ENCODE data around the gene ARMC9. TPM values are rescaled to one million over a fixed set of nuclear protein-coding genes. Genes with fewer than 3 reads are reported as not detected.

ARMC9 gene
- total and polyA plus RNA-seq, 2 donors (not counting 3 experiments of a cell fraction or from before 2014, with no cell fraction given) = 16.4 to 24.2 TPM

GRCh38 chr2:231380307-231380706 is 181.9 kb downstream of the ARMC9 start:
- dilution Hi-C loops (cut with MboI; ENCODE audit: extremely low pct_ligation_motif_present, low sequenced_read_pairs) = no loop called here
- POLR2A ChIA-PET = no interaction called here
- CTCF ChIA-PET = no interaction called here

More at GRCh38 chr2:231380307-231380706, 181.9 kb downstream of the ARMC9 start:
- Histone ChIP-seq H3K9ac (replicated peaks; ENCODE audit: extremely low read depth, insufficient read depth, low read length) (no peak overlapping the region), H3K79me2 (ENCODE audit: control insufficient read depth, insufficient read depth, low read length) (no peaks in the 10 kb centered on the region), H3K9me3 (replicated peaks; ENCODE audit: control insufficient read depth, insufficient read depth, low read length) (no peaks in the 10 kb centered on the region), H3K9me1 (replicated peaks; ENCODE audit: control insufficient read depth, extremely low read depth, insufficient read depth, low read length) (no peaks in the 10 kb centered on the region), H4K20me1 (replicated peaks; ENCODE audit: control insufficient read depth, extremely low read depth, insufficient read depth, low read length) (no peaks in the 10 kb centered on the region), H3K27ac (ENCODE audit: insufficient read depth, low read depth, low read length) (no peak overlapping the region), H3K4me2 (ENCODE audit: insufficient read depth, low read length) (no peak overlapping the region), H3K27me3 (ENCODE audit: control insufficient read depth in 2 of 2, insufficient read depth in 2 of 2, low read length in 2 of 2) (peaks cover 0 to 2% of the 10 kb centered on the region in 2 experiments), H3K4me3 (replicated peaks in 1 of 3; ENCODE audit: insufficient read depth in 1 of 3, low read depth in 1 of 3, low read length in 3 of 3) (no peak overlapping the region), H3K4me1 (ENCODE audit: control insufficient read depth, extremely low read depth, insufficient read depth, low read length) (no peaks in the 10 kb centered on the region), H3K36me3 (ENCODE audit: control insufficient read depth in 2 of 2, extremely low read depth in 1 of 2, insufficient read depth in 2 of 2, low read length in 2 of 2) (no peaks in the 10 kb centered on the region), H2AFZ (ENCODE audit: low read depth, low read length) (no peak overlapping the region)
- no TSS peak for BruUV-seq (replicated peaks)
- FAIRE-seq = no peak
- TF ChIP-seq POLR2AphosphoS5 (IDR thresholded peaks at IDR 0.05; ENCODE audit: insufficient read depth, low read depth, low read length) (no peak), EZH2 (IDR thresholded peaks at IDR 0.05; ENCODE audit: borderline replicate concordance, low read depth, low read length, severe bottlenecking) (no peak), GATA2 (IDR thresholded peaks at IDR 0.05; ENCODE audit: insufficient read depth, insufficient read length, low read depth, low read length) (no peak), JUN (IDR thresholded peaks at IDR 0.05; ENCODE audit: borderline replicate concordance, insufficient read depth, insufficient read length, low read depth) (no peak), MYC (IDR thresholded peaks at IDR 0.05; ENCODE audit: low read depth, low read length) (no peak), FOS (IDR thresholded peaks at IDR 0.05; ENCODE audit: borderline replicate concordance, insufficient read depth, low read length) (no peak), POLR2A (IDR thresholded peaks at IDR 0.05; ENCODE audit: low read depth, low read length) (no peak)
- TF ChIP-seq, protein P1, sequence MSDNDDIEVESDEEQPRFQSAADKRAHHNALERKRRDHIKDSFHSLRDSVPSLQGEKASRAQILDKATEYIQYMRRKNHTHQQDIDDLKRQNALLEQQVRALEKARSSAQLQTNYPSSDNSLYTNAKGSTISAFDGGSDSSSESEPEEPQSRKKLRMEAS (IDR thresholded peaks at IDR 0.05; ENCODE audit: insufficient read depth, insufficient read length) = no peak
- TF ChIP-seq, protein P2, sequence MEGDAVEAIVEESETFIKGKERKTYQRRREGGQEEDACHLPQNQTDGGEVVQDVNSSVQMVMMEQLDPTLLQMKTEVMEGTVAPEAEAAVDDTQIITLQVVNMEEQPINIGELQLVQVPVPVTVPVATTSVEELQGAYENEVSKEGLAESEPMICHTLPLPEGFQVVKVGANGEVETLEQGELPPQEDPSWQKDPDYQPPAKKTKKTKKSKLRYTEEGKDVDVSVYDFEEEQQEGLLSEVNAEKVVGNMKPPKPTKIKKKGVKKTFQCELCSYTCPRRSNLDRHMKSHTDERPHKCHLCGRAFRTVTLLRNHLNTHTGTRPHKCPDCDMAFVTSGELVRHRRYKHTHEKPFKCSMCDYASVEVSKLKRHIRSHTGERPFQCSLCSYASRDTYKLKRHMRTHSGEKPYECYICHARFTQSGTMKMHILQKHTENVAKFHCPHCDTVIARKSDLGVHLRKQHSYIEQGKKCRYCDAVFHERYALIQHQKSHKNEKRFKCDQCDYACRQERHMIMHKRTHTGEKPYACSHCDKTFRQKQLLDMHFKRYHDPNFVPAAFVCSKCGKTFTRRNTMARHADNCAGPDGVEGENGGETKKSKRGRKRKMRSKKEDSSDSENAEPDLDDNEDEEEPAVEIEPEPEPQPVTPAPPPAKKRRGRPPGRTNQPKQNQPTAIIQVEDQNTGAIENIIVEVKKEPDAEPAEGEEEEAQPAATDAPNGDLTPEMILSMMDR (IDR thresholded peaks at IDR 0.05; ENCODE audit: extremely low read depth in 1 of 2, insufficient read depth in 1 of 2, low read depth in 1 of 2, low read length in 2 of 2) = no peak
- intact Hi-C loops (cut with micrococcal nuclease) = no loop called here
- no peak for DNase-seq (ENCODE audit: low read depth, low spot score)

Data from endothelial cell of umbilical vein (primary cell).